HG03565 (cell line): ENCODE measurements around the gene LOXL1.
A peak's percentile ranks its signal among the peaks of the same experiment; 100 is the strongest.

ENCODE experiments used
- ATAC-seq: cut with Tn5 transposase; IDR thresholded peaks from one replicate; pipeline ENCODE4 v1.9.1; 2021; ENCODE audit warnings: mild to moderate bottlenecking, moderate library complexity; ENCODE audit not compliant: unreplicated experiment

The LOXL1 gene

GRCh38 chr15:73990250-73991005 is 64.2 kb downstream of the LOXL1 start:
- ATAC-seq = no peak

GRCh38 chr15:73991260-73991659 is 65.0 kb downstream of the LOXL1 start:
- no peak for ATAC-seq

- peak; percentile 76 for ATAC-seq
Measured at GRCh38 chr15:73991726-73992593, 65.7 kb downstream of the LOXL1 start, which contains the start of gene STOML1. Gene STOML1 (minus strand): TSS chr15:73992295. CDS start chr15:73992223, 72 bp downstream.

- ATAC-seq = no peak
Measured at GRCh38 chr15:73992594-73992898, 66.3 kb downstream of the LOXL1 start.

- ATAC-seq = no peak
Measured at GRCh38 chr15:73993211-73993994, 67.1 kb downstream of the LOXL1 start.

GRCh38 chr15:73994413-73994883 is 68.2 kb downstream of the LOXL1 start, which contains the start of gene PML:
Gene PML (plus strand): TSS chr15:73994716. CDS start chr15:73994813, 97 bp downstream.
- peak; percentile 39 for ATAC-seq

GRCh38 chr15:73994912-73995622 is 68.8 kb downstream of the LOXL1 start:
- ATAC-seq = no peak

GRCh38 chr15:73996267-73996666 is 70.0 kb downstream of the LOXL1 start:
- ATAC-seq = no peak

GRCh38 chr15:73996939-73997338 is 70.7 kb downstream of the LOXL1 start:
- no peak for ATAC-seq

- no peak for ATAC-seq
Measured at GRCh38 chr15:73997986-73998385, 71.7 kb downstream of the LOXL1 start.
